Natural killer cell (primary cell): Measurements from ENCODE around the gene SPRTN. TPM values are rescaled to one million over a fixed set of nuclear protein-coding genes. Genes with fewer than 3 reads are reported as not detected.

Source experiments
- ATAC-seq, 3 donors: fragments of 150-1000 bp in 2 of 3; fragments of 200-7000 bp in 1 of 3; cut with Tn5 transposase; 1 replicate in 1 of 3; 2 replicates in 2 of 3; pipeline ENCODE4 v1.10.0; 2021; ENCODE audit warnings: mild to moderate bottlenecking in 2 of 3, moderate library complexity in 2 of 3
- DNase-seq, 2 donors: peaks; one replicate each; pipeline versions ENCODE4 v3.0.0 to v3.0.0-alpha.2; 2013 to 2021; ENCODE audit warnings: mixed read lengths in 1 of 2
- H3K27ac ChIP-seq: one replicate; pipeline ENCODE4 v1.5.1; 2013; ENCODE audit warnings: mild to moderate bottlenecking, low read length
- H3K27me3 ChIP-seq: one replicate; pipeline ENCODE4 v1.6.1; 2013; ENCODE audit warnings: low read length; ENCODE audit not compliant: control insufficient read depth, insufficient read depth
- H3K36me3 ChIP-seq: one replicate; pipeline ENCODE4 v1.6.1; 2013; ENCODE audit warnings: low read length; ENCODE audit not compliant: control insufficient read depth, insufficient read depth
- H3K4me1 ChIP-seq: one replicate; pipeline ENCODE4 v1.6.1; 2013; ENCODE audit warnings: low read length; ENCODE audit not compliant: control insufficient read depth, insufficient read depth
- H3K4me3 ChIP-seq: one replicate; pipeline ENCODE4 v1.5.1; 2013; ENCODE audit warnings: low read length
- H3K9me3 ChIP-seq: one replicate; pipeline ENCODE4 v1.6.1; 2013; ENCODE audit warnings: low read length; ENCODE audit not compliant: control insufficient read depth, insufficient read depth
- H3K27ac Mint-ChIP-seq, 2 donors: one replicate each; pipeline ENCODE4 v1.8.0; 2022; ENCODE audit warnings: mild to moderate bottlenecking in 2 of 2, mixed read lengths in 2 of 2, moderate library complexity in 1 of 2
- H3K27me3 Mint-ChIP-seq, 2 donors: one replicate each; pipeline ENCODE4 v1.8.0; 2022; ENCODE audit warnings: low read depth in 2 of 2, mixed read lengths in 2 of 2
- H3K36me3 Mint-ChIP-seq: one replicate; pipeline ENCODE4 v1.8.0; 2022; ENCODE audit warnings: mixed read lengths
- H3K4me1 Mint-ChIP-seq, 2 donors: one replicate each; pipeline ENCODE4 v1.8.0; 2022; ENCODE audit warnings: mixed read lengths in 2 of 2
- H3K4me3 Mint-ChIP-seq: one replicate; pipeline ENCODE4 v1.8.0; 2022; ENCODE audit warnings: mild to moderate bottlenecking, moderate library complexity, mixed read lengths
- H3K9me3 Mint-ChIP-seq, 2 donors: one replicate each; pipeline ENCODE4 v1.8.0; 2022; ENCODE audit warnings: mixed read lengths in 2 of 2
- CTCF ChIP-seq: fragments of 200-600 bp; IDR thresholded peaks from one replicate; pipeline ENCODE4 v1.8.0; 2022; ENCODE audit warnings: antibody characterized with exemption
- WGBS: methylation state at CpG from one replicate; pipeline ENCODE4 v1.1.7; 2013; ENCODE audit warnings: missing lambda C conversion rate; ENCODE audit not compliant: insufficient coverage; 5-methylcytosine and 5-hydroxymethylcytosine counted together
- intact Hi-C: fragments of 100-400 bp; cut with micrococcal nuclease; formaldehyde crosslinking; loops from one replicate; pipeline ENCODE4 v1.14.2; 2022
- total RNA-seq, 4 donors: library from RNA; stranded (reverse); fragments of 120-200 nt in 1 of 4; gene quantifications; one replicate each; pipeline versions ENCODE4 v1.2.3 to v1.2.4, GENCODE V29; 2013 to 2022

The SPRTN gene
- total RNA-seq, 3 donors from 2014 or later (not counting 1 experiment from before 2014, with no cell fraction given) = 31.1 to 42.6 (median 36.6) TPM

GRCh38 chr1:231387770-231388669, 49.9 kb downstream of the SPRTN start:
- Mint-ChIP-seq H3K27me3 (no peaks in the 10 kb centered on the region), H3K4me3 (no peak overlapping the region), H3K36me3 (no peaks in the 10 kb centered on the region), H3K27ac (peak overlapping the region in 1 of 2 donors; percentile 5), H3K4me1 (peaks cover 27 to 38% of the 10 kb centered on the region in 2 donors), H3K9me3 (no peaks in the 10 kb centered on the region)
- intact Hi-C loops = no loop called here
- no peaks in the 10 kb centered on the region for H3K27me3 ChIP-seq
- no peak for ATAC-seq
- no peak overlapping the region for H3K4me3 ChIP-seq
- H3K9me3 ChIP-seq = no peaks in the 10 kb centered on the region
- H3K36me3 ChIP-seq = no peaks in the 10 kb centered on the region
- H3K4me1 ChIP-seq = peaks cover 3% of the 10 kb centered on the region
- no peak for TF ChIP-seq CTCF
- 87% methylated on average over 5 of the region's 5 CpGs for WGBS
- no peak for DNase-seq
- no peak overlapping the region for H3K27ac ChIP-seq

GRCh38 chr1:231390071-231390470, 52.0 kb downstream of the SPRTN start:
- H3K27ac Mint-ChIP-seq = peak overlapping the region in 1 of 2 donors; percentile 46
- Histone ChIP-seq H3K9me3 (no peaks in the 10 kb centered on the region), H3K4me3 (no peak overlapping the region), H3K27ac (no peak overlapping the region), H3K27me3 (no peaks in the 10 kb centered on the region), H3K4me1 (peaks cover 3% of the 10 kb centered on the region), H3K36me3 (no peaks in the 10 kb centered on the region)
- no peak overlapping the region for H3K4me3 Mint-ChIP-seq
- no peaks in the 10 kb centered on the region for H3K27me3 Mint-ChIP-seq
- intact Hi-C loops = no loop called here
- 100% methylated on average over 1 of the region's 2 CpGs for WGBS
- peaks cover 40 to 50% of the 10 kb centered on the region in 2 donors for H3K4me1 Mint-ChIP-seq
- H3K9me3 Mint-ChIP-seq = no peaks in the 10 kb centered on the region
- peak in 2 of 3 donors; percentile 30 to 64 for ATAC-seq
- no peak for DNase-seq
- TF ChIP-seq CTCF = no peak
- H3K36me3 Mint-ChIP-seq = no peaks in the 10 kb centered on the region

- H3K27ac ChIP-seq = no peak overlapping the region
- no peaks in the 10 kb centered on the region for H3K27me3 ChIP-seq
- WGBS = 82% methylated on average over 1 of the region's 1 CpG
- H3K4me3 Mint-ChIP-seq = no peak overlapping the region
- H3K4me1 ChIP-seq = peaks cover 3% of the 10 kb centered on the region
- H3K36me3 ChIP-seq = no peaks in the 10 kb centered on the region
- H3K4me3 ChIP-seq = no peak overlapping the region
- H3K27me3 Mint-ChIP-seq = no peaks in the 10 kb centered on the region
- no peak for TF ChIP-seq CTCF
- ATAC-seq (no peak), DNase-seq (no peak)
- H3K36me3 Mint-ChIP-seq = no peaks in the 10 kb centered on the region
- H3K9me3 Mint-ChIP-seq = no peaks in the 10 kb centered on the region
- H3K4me1 Mint-ChIP-seq = peaks cover 56 to 66% of the 10 kb centered on the region in 2 donors
- no peak overlapping the region for H3K27ac Mint-ChIP-seq
- H3K9me3 ChIP-seq = no peaks in the 10 kb centered on the region
- intact Hi-C loops = no loop called here
Measured at GRCh38 chr1:231392389-231393131, 54.5 kb downstream of the SPRTN start.
